Left hindlimb (tissue), 1 donor: ENCODE data around the gene RELT.

ENCODE experiments used
- DNase-seq: peaks from one replicate; pipeline ENCODE4 v3.0.0-alpha.2; 2018

RELT gene

DNA sequence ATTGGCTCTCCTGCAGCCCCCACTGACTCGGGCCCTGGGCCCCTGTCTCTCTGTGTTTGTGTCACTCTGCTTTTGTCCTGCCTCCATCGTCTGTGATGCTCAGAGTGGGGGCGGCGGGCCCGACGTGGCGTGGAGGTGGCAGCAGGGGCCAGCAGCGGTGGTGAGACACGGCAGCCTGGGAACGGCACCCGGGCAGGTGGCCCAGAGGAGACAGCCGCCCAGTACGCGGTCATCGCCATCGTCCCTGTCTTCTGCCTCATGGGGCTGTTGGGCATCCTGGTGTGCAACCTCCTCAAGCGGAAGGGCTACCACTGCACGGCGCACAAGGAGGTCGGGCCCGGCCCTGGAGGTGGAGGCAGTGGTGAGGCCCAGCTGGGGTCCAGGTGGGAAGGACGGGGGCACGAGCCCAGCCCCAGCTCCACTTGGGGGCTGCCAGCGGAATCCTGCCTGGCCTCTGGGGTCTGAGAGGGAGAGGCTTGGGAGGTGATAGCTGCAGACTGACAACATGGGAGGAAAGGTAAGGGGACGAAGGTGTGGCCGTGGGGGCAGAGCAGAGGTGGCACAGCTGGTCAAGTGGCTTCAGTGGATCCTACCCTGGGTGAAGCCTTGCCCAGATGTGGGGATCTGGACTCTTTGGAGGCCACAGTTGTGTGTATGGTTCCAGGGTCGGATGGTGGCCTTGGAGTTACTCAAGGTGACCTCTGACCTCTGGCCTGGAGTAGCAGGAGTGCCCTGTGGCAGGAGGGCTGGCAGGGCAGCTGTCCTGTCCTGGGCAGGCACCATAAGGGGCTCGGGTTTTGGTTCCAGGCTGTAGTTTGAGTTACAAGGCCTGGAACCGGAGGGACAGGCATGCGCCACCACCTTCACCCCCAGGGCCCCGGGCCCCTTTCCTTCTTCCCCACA lies 16.2 kb downstream of the RELT start:
- DNase-seq = no peak

DNA sequence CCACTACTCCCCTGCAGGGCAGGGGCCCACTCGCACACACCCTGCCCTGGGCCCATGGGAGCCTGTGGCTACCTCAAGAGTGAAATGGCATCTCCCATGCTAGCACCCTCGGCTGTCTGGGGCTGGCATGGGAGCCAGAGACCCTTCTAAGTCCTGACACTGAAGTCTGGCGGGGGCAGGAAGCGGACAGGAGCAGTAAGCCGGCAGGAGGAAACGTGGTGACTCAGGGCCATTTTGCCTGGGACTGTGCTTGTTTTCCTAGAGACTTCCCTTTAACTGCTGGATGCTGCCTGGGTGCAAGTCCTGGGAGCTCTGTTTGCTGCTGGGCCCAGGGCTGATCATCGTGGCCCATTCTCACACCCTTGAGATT lies 16.8 kb downstream of the RELT start:
- DNase-seq = no peak

DNA sequence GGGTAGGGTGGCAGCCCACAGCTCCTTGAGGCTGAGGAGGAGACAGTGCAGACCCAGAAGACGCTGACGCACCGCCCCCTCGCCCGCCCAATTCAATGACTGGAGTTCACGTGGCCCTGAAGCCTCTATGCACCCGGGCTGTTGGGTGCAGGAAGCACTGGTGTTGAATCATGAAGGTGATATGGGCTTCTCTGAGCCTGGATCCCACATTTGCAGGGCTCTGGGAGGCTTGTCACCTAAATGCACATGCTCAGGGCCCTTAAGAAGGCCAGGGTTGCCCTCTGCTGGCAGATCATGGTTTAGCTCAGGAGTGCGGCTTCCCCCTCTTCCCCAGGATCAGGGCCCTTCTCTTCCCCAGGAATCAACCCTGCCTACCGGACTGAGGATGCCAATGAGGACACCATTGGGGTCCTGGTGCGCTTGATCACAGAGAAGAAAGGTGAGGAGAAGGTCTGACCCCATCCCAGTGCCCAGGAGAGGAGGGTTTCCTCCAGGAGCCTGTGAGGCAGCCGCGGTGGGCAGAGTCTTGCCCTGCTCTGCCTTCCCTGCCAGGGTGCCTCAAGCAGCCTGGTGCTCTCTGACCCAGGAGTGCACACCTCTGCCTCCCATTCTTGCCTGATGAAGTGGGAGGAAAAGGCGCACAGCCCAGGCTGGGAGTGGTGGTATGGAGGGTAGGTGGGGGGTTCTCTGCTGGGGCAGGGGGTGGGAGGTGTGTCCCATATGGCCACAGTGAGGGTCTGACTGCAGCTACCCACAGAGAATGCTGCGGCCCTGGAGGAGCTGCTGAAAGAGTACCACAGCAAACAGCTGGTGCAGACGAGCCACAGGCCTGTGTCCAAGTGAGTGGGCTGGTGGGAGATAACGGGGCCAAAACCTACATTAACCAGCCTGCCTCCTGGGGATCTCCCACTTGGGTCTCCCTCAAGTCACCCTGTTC lies 17.5 kb downstream of the RELT start:
- peak; percentile 71 for DNase-seq

DNA sequence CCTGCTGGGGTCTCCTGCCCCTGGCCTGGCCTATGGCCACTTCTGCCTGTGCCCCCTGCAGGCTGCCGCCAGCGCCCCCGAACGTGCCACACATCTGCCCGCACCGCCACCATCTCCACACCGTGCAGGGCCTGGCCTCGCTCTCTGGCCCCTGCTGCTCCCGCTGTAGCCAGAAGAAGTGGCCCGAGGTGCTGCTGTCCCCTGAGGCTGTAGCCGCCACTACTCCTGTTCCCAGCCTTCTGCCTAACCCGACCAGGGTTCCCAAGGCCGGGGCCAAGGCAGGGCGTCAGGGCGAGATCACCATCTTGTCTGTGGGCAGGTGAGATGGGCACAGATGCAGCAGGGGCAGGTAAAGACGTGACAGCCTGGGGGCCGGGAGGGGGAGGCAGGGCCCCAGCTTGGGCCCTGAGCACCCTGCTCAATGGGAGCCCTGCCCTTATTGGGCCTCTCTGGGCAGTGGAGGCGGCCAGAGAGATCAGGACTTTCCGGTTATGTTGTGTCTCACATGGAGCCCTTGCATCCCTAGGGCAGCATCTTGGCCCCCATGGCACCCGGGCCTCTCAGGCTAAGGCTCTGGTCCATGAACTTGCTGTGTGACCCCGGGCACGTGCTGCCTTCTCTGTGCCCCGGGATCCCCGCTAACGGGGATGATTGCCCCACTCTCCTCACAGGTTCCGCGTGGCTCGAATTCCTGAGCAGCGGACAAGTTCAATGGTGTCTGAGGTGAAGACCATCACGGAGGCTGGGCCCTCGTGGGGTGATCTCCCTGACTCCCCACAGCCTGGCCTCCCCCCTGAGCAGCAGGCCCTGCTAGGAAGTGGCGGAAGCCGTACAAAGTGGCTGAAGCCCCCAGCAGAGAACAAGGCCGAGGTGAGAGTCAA lies 18.5 kb downstream of the RELT start:
- DNase-seq = no peak

DNA sequence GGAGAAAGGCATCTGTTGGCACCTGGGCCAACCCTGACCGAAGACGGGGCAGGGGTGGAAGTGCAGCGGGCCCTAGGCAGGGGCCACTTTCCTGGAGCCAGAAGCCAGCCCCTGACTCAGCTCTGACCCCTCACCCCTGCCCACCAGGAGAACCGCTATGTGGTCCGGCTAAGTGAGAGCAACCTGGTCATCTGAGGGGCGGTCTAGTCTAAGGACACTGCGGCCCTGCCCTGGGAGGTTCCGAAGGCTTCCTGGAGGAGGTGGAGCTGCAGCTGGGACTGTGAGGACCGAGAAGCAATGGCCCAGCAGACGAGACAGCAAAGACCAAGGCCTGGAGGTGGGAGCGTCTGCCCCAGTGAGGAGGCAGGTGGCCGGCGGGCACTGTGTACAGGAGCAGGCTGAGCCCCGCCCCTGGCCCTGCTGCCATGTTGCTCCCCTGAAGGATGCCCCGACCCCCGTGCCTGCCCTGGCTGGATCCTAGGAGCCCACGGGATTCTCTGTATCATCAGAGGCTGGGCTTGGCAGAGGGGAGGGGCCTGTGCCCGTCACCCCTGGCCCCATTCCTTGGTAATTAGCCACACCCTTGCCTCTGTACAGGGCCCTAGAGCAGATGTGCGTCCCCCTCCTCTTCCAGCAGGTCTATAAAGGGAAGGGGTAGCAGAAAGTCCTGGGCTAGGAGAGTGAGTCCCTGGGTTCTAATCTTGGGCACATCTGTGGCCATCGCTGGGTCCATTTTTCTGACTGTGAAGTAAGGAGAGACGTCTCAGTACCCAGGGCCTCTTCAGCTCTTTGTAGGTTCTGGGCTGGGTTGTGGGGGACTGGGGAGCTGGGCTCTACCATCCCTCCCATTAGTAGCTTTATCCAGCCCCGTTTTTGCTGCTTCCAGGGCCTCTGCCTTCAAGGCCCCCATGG lies 19.4 kb downstream of the RELT start:
- no peak for DNase-seq

DNA sequence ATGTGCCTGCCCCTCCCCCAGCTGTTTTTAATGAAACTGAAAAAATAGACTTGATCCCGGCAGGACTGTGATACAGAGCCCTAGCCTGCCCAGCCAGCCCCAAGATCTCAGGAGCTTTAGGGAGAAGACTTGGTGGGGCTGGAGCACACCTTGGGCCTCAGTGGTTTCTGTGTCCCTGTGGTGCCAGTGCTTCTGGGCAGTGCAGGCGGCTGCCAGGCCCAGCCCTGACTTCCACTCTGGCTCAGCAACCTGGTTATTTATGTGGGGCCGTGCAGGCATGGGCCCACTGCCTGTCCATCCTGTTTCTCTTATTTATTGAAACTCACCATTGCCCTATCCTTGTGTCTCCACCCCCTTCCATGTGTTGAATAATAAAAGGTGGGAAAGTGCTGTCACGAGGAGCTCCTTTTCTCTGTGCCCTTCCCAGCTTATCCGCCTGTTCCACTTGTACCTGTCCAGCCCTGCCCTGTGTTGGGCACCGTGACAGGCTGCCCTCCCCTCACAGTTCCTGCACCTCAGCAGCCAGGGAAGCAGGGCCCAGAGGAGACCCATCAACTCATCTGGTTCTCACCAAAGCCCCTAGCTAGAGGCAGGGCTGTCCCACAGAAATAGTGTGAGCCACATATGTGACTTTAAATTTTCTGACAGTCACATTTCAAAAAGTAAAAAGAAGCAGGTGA lies 20.2 kb downstream of the RELT start:
- no peak for DNase-seq

DNA sequence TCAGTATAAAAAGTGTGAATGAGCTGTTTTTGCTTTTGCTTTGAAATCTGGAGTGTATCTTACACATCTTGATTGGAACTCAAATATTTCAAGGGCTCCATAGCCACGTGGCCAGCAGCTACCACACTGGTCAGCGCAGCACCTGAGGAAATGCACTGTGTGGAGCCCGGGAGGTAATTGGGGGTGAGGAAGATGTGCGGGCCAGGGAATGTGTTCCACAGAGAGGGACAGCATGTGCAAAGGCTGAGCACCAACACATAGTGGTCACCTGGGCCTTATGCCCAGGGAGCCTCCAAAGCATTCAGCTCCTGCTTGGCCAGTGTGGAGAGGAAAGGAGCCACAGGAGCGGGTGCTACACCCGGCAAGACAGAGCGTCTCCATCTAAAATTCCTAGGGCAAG lies 20.8 kb downstream of the RELT start:
- DNase-seq = peak; percentile 15

DNA sequence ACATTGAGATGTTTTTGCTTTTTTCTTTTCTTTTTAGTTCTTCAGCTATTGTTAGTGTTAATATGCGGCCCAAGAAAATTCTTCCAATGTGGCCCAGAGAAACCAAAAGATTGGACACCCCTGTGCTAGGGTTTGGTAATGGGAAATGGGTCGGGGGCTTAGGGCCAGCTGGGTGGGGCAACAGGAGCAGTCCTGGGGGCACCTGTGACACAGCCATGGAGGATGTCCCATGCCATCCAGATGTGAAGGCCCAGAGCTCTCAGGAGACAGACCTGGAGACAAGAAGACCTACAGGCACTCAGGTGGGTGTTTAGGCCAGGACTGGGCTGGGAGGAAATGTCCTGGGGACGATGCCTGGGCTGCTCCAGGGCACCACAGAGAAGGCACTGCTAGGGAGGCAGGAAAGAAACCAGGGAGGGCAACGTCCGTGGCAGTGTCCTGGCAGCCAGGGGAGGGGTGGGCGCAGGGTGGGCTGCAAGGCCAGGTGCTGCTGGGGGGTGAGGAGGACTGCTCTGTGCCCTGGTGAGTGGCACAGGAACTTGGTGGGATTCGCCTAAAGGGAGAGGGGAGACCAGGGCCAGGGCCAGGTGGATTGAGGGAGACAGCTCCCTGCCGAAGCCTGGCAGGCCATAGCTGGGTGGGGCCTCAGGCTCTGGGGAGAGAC lies 21.4 kb downstream of the RELT start:
- peak; percentile 33 for DNase-seq

DNA sequence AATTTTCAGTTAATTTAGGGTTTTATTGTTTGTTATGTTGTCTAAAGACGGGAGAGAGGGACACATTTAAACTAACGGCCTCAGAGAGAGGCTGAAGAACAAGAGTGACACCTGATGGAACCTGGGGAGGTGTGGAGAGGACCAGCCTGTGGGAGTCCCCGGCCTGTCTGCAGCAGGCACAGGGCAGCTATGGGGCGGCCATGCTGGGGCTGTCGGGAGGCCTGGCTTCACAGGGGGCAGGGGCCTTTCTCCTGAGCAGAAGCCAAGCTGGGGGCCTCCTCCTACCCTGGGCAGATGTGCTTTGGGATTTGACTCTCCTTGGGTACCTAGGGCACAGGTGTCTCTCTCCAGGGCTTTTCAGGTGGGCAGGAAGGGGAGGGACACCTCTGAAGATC lies 21.9 kb downstream of the RELT start:
- DNase-seq = peak; percentile 35

DNA sequence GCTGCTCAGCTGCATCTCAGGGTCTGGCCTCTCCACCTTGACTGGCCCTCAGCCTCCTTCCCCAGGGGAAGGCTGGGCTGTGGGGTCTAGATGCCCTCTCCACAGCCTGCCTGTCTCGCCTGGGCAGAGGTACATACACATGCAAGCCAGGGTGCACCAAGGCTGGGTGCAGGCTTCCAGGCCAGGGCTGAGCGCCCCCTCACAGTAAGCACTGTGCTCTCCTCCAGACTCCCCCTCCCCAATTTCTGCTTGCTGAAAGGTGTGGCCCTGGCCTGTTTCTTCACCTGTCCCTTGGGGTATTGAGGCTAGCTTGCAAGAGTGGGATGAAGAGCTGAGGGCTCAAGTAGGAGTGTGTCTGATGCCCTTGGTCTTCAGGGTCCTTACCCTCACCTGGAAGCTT lies 22.5 kb downstream of the RELT start:
- no peak for DNase-seq

DNA sequence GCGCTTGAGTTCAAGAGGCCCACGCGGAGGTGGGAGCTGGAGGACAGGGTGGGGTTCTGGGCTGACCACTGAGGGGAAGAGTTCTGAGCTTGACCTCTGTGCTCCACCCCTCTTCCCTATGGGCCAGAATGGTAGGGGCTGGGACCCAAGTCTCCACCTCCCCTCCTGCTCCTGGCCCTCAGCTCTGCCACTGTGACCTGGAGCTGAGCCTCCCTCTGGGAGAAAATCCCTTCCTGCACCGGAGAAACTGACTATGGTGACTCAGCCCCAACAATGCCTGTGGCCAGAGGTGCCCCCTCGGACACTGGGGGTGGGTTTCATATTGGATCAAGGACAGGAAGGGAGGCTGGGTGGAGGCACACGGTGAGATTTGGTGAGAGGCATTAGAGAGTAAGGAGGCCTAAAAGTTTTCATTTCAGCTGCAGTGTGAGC lies 23.0 kb downstream of the RELT start:
- DNase-seq = peak; percentile 27

DNA sequence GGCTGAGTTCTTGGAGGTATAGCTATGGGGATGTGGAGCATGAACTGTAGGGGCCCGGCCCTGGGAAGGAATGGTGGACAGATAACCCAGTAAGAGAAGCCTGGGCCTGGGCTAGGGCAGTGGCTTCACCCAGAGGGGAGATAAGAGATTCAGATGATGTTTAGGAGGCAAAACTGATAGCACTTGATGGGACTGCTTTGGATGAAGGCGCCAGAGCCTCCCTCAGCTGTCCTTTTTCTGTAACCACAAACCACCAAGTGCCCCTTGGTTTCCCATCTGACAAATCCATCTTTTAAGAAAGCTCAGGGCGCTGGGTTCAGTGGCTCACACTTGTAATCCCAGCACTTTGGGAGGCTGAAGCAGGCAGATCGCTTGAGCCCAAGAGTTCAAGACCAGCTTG lies 23.4 kb downstream of the RELT start:
- peak; percentile 8 for DNase-seq

DNA sequence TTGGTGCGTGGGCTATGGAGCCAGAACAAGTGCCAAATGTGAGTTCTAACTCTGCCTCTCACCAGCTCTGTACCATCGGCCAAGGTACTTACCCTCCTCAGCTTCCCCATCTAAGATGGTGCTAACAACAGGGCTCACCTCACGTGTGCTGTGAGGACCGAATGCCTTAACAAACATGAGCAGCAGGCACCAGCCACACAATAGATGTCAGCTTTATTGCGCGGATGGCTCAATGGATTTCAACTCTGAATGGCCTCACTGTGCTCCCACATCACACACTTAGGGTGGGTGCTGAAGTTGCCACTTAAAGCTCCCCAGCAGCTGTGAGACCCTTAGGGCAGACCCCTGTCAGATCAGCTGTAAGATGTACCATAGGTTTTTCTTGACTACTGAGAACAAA lies 24.1 kb downstream of the RELT start:
- peak; percentile 16 for DNase-seq

DNA sequence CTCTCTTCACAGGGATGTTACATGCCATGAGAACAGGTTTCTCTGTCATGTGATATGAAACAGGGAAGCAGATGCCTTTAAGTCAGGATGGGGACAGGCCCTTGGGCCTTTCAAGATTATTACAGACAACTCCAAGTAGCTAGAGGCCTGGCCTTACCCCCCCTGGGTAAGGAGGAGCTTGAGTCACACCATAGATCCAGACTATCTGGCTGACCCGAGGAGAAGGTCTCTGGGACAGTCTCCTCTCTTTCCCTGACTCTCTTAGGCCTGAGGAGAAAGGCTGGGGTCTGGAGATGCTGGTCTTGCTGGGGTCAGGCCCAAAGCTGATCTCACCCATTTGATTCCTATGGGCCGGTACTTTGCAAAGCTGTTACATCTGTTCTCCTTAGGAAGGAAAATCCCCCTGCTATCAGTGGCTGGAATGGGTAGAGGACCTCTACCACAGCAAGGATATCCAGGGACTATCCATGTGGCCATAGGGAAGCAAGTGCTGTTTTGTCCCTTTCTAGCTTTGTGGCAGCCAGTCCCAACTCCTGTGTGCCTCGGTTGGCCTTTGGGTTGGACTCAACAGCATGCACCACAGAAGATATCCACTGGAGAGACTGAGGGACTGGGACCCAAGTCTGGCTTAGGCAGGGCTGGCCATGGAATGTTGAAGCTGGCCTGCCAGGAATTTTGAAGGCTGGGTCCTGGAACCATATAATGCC lies 25.2 kb downstream of the RELT start:
- DNase-seq = peak; percentile 15

DNA sequence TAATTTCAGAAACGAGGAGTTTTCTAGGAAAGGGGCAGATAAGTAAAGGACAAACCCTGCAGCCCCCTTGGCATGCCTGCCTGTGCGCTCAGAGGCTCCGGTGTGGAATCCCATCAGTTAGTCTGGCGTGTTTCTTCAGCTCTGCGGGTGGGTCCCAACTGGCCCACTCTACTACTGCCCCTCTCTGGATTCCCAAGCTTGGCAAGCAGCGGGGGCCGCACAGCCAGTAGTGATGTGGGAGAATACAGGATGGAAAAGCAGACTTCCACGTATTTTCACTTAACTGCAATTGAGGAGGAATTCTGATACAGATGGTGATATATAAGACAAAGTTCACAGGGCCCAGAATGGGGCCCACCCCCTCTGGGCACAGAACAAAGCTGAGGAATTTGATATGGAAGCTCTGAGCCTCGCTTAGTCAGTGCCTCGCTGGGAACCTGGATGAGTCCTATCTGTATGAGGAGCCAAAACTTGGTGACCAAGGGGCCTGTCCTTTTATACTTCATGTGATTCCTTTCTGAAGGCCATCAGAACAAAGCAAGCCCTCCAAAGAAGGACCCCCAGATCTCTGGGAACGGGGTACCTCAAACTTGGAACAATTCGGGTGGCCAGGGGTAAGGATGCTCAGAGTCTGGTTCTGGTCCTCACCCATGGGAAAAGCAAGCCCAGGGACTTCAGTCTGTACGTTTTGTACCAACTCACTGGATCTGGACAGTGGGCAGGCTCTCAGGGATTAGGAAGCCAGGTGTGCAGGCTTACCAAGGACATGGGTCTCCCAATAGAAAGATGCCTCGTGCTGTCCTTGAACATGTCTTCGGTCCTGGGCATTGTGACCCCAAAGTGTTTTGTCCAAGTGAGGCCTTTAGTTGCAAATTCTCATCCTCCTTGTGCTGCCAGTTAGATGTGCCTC lies 26.0 kb downstream of the RELT start:
- DNase-seq = peak; percentile 18

DNA sequence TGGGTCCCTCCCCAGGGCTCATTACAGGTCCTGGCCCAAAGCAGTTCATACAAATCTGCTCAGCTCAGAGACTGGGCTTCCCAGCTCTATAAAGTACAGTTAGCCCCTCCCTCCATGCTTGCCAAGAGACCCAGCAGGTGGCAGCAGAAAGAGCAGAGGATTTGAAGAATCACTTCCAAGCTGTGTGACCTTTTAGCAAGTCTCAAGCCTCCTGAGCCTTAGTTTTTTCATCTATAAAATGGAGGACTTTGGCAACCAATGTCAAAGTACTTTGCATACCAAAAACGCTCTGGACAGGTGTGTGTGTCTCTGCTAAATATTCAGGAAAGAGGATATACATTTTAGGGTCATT lies 26.6 kb downstream of the RELT start:
- peak; percentile 28 for DNase-seq

DNA sequence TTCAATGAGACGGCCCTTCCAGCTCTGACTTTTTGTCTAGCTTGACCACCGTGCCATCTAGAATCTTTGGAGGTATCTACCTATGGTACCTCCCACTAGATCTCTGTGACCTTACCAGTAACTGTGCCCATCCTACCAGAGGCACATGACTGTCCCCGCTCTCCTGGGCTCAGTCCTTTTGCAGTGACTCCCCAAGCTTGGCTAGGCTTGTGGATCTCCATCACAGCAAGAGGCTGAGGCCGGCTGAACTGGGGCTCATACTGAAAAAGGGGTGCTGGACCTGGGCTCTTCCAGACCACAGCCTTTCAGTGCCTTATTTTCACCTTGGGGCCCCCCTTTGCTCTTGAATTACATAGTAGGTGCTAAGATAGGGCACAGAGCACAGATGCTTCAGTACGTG lies 27.3 kb downstream of the RELT start:
- DNase-seq = peak; percentile 26

DNA sequence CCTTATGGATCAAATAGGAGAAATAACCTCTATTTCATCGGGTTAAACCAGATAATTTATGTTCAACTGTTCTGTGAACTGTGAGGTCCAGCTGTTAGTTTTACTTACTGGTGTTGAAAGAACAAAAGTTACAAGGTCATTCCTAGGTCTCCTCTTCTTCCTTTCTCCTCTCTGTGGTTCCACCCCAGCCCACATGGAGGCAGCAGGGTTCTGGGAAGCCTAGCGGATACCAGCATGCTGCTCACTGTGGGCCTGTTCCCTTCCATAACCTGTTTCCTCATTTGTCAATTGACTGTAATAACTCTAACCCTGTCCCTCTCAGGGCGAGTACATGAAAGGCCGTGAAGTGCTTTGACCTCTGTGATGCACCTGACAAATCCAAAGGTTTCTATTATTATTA lies 27.8 kb downstream of the RELT start:
- peak; percentile 62 for DNase-seq
